ENCODE measurements around the gene SALL1.

DNA sequence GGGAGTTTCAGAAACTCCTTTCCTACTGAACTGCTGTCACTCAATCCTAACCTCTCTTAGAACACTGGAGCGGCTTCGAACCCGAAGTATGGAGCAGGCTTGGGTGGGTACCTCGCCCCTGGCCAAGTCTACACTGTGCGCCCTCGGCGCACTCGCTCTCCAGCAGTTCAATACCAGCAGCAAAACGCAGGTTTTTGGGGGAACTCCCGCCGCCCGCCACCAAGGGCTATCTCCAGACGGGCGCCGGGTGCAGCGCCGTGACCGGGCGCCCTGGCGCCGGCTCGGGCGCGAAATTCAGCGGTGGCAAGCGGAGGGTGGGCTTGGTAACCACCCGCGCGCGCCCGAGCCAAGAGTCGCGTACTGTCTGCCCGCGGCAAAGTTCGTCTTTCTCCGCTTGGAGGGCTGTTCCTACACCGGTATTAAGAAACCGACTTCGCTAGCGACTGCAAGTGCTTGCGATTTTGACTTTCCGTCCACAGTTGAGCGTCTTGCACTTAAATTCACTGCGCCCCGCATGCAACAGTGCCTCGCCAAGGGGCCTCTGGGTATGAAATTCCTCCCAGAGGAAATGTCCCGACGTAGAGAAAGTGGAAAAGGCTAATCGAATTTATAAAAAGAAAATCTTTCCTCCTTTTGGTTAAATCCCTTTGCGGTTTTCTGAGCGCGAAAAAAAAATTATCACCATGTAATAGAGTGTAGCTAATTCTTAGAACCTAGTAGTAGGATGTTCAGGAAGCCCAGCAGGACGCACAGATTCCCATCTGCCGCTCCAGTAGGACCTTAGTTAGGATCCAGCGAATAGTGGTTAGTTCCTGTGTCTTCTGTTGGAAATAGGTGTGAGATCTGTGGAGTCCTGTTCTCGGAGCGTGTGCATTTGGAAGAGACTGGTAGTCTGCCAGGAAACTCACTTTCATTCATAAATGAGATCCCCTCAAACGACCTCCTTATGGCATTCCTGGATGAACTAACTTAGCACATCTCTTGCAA is 5.0 kb upstream of the SALL1 start:
- TF ChIP-seq, protein P1, sequence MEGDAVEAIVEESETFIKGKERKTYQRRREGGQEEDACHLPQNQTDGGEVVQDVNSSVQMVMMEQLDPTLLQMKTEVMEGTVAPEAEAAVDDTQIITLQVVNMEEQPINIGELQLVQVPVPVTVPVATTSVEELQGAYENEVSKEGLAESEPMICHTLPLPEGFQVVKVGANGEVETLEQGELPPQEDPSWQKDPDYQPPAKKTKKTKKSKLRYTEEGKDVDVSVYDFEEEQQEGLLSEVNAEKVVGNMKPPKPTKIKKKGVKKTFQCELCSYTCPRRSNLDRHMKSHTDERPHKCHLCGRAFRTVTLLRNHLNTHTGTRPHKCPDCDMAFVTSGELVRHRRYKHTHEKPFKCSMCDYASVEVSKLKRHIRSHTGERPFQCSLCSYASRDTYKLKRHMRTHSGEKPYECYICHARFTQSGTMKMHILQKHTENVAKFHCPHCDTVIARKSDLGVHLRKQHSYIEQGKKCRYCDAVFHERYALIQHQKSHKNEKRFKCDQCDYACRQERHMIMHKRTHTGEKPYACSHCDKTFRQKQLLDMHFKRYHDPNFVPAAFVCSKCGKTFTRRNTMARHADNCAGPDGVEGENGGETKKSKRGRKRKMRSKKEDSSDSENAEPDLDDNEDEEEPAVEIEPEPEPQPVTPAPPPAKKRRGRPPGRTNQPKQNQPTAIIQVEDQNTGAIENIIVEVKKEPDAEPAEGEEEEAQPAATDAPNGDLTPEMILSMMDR (IDR thresholded peaks at IDR 0.05), result no peak
- TF ChIP-seq POLR2A (IDR thresholded peaks at IDR 0.05), result no peak
